ENCODE data around the gene SLC39A11. TPM values are rescaled to one million over a fixed set of nuclear protein-coding genes. Genes with fewer than 3 reads are reported as not detected.

SLC39A11 gene
- total RNA-seq, 2 experiments from 2014 or later: 25.6 to 51.5 TPM

- intact Hi-C loops (cut with micrococcal nuclease; ENCODE audit: unreplicated experiment): no loop called here
- H2AFZ ChIP-seq (ENCODE audit: low read length): no peak overlapping the region
- CTCF ChIA-PET (ENCODE audit: unreplicated experiment): no interaction called here
Measured at GRCh38 chr17:73042809-73043685, 49.4 kb downstream of the SLC39A11 start.

GRCh38 chr17:73042225-73042624, 50.3 kb downstream of the SLC39A11 start:
- Histone ChIP-seq H3K79me2 (ENCODE audit: insufficient read depth, low read depth, low read length) (no peaks in the 10 kb centered on the region), H2AFZ (ENCODE audit: low read length) (no peak overlapping the region), H3K4me2 (ENCODE audit: low read length) (no peak overlapping the region), H3K4me1 (ENCODE audit: insufficient read depth, low read length, poor library complexity, severe bottlenecking) (no peaks in the 10 kb centered on the region), H3K9me2 (ENCODE audit: insufficient read depth, low read length) (no peaks in the 10 kb centered on the region), H4K20me1 (ENCODE audit: insufficient read depth, low read length) (no peaks in the 10 kb centered on the region), H3K4me3 (ENCODE audit: low read depth, low read length, poor library complexity, severe bottlenecking) (no peak overlapping the region), H3K9me3 (ENCODE audit: low read length) (no peaks in the 10 kb centered on the region), H3K27ac (ENCODE audit: low read depth, low read length, poor library complexity, severe bottlenecking) (no peak overlapping the region), H3K36me3 (ENCODE audit: insufficient read depth, low read length) (peaks cover 5% of the 10 kb centered on the region; the same call in 1 of the 2 replicates)
- intact Hi-C loops (cut with micrococcal nuclease; ENCODE audit: unreplicated experiment): no loop called here
- ChIA-PET CTCF (ENCODE audit: unreplicated experiment) (no interaction called here), POLR2A (interaction anchor here (0.6 to 0.8 kb wide), 2 partner anchors 77 to 141 kb away, joined by 3 read pairs; no protein-coding TSS in a partner anchor)
- no peak for DNase-seq (ENCODE audit: low spot score)
- no TSS peak for BruUV-seq (replicated peaks)
- TF ChIP-seq EZH2phosphoT487 (IDR thresholded peaks at IDR 0.05; ENCODE audit: borderline replicate concordance, low read depth, low read length): no peak
- no peak for TF ChIP-seq CTCF (conservative IDR thresholded peaks at IDR 0.05; ENCODE audit: low read length)

More at GRCh38 chr17:73042809-73043685, 49.4 kb downstream of the SLC39A11 start:
- Histone ChIP-seq H3K4me1 (ENCODE audit: insufficient read depth, low read length, poor library complexity, severe bottlenecking) (no peaks in the 10 kb centered on the region), H3K36me3 (ENCODE audit: insufficient read depth, low read length) (no peaks in the 10 kb centered on the region), H3K27ac (ENCODE audit: low read depth, low read length, poor library complexity, severe bottlenecking) (no peak overlapping the region), H3K4me2 (ENCODE audit: low read length) (no peak overlapping the region), H3K9me3 (ENCODE audit: low read length) (no peaks in the 10 kb centered on the region), H3K4me3 (ENCODE audit: low read depth, low read length, poor library complexity, severe bottlenecking) (no peak overlapping the region), H3K79me2 (ENCODE audit: insufficient read depth, low read depth, low read length) (no peaks in the 10 kb centered on the region), H4K20me1 (ENCODE audit: insufficient read depth, low read length) (no peaks in the 10 kb centered on the region), H3K9me2 (ENCODE audit: insufficient read depth, low read length) (no peaks in the 10 kb centered on the region)
- no peak for TF ChIP-seq EZH2phosphoT487 (IDR thresholded peaks at IDR 0.05; ENCODE audit: borderline replicate concordance, low read depth, low read length)
- no peak for TF ChIP-seq CTCF (conservative IDR thresholded peaks at IDR 0.05; ENCODE audit: low read length)
- BruUV-seq (replicated peaks): no TSS peak
- POLR2A ChIA-PET: interaction anchor here (0.7 to 1.0 kb wide), 2 partner anchors 10 to 29 kb away, joined by 3 read pairs; no protein-coding TSS in a partner anchor
- DNase-seq (ENCODE audit: low spot score): no peak

- ChIA-PET POLR2A (no interaction called here), CTCF (ENCODE audit: unreplicated experiment) (no interaction called here)
- no TSS peak for BruUV-seq (replicated peaks)
- TF ChIP-seq EZH2phosphoT487 (IDR thresholded peaks at IDR 0.05; ENCODE audit: borderline replicate concordance, low read depth, low read length) (no peak), CTCF (conservative IDR thresholded peaks at IDR 0.05; ENCODE audit: low read length) (no peak)
- no peak overlapping the region for H3K4me2 ChIP-seq (ENCODE audit: low read length)
- no peaks in the 10 kb centered on the region for H3K9me3 ChIP-seq (ENCODE audit: low read length)
- H3K79me2 ChIP-seq (ENCODE audit: insufficient read depth, low read depth, low read length): no peaks in the 10 kb centered on the region
- no peak overlapping the region for H2AFZ ChIP-seq (ENCODE audit: low read length)
- no peaks in the 10 kb centered on the region for H3K9me2 ChIP-seq (ENCODE audit: insufficient read depth, low read length)
- H3K27ac ChIP-seq (ENCODE audit: low read depth, low read length, poor library complexity, severe bottlenecking): no peak overlapping the region
- no peaks in the 10 kb centered on the region for H3K4me1 ChIP-seq (ENCODE audit: insufficient read depth, low read length, poor library complexity, severe bottlenecking)
- DNase-seq (ENCODE audit: low spot score): no peak
- intact Hi-C loops (cut with micrococcal nuclease; ENCODE audit: unreplicated experiment): no loop called here
- no peak overlapping the region for H3K4me3 ChIP-seq (ENCODE audit: low read depth, low read length, poor library complexity, severe bottlenecking)
- H3K36me3 ChIP-seq (ENCODE audit: insufficient read depth, low read length): peaks cover 7% of the 10 kb centered on the region; the same call in 1 of the 2 replicates
- H4K20me1 ChIP-seq (ENCODE audit: insufficient read depth, low read length): no peaks in the 10 kb centered on the region
Measured at GRCh38 chr17:73039282-73039681, 53.2 kb downstream of the SLC39A11 start.

Data from OCI-LY7 (cell line).